ENCODE measurements around the gene UIMC1.
A peak's percentile ranks its signal among the peaks of the same experiment; 100 is the strongest.

Gene UIMC1

DNA sequence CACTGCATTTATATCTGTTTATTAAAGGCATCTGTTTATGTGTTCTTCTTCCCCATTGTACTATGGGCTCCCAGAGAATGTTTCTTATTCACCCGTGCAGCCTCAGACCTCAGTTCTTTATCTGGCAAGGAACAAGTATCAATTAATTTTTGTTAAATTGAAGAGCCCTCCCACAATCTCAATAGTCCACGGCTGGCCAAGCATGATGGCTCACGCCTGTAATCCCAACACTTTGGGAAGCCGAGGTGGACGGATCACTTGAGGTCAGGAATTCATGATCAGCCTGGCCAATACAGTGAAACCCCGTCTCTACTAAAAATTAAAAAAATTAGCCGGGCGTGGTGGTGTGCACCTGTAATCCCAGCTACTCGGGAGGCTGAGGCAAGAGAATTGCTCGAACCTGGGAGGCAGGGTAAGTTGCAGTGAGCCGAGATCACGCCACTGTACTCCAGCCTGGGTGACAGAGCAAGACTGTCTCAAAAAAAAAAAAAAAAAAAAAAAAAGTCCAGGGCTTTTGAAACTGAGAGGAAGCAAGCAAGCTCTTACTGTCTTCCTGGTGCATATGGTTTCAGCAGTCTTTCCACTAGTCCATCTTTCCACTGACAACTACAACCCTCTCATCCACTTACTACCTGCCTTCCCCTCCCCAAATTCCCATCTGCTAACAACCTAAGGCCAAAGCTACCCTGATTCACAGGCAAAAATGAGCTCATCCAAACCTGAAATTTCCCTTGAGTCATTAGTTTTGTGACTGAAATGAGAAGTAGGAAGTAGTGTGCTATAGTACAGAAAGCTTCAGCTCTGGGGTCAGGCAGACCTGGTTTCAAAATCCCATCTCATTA, 105.1 kb downstream of the UIMC1 start:
- DNase-seq: peak; percentile 73

DNA sequence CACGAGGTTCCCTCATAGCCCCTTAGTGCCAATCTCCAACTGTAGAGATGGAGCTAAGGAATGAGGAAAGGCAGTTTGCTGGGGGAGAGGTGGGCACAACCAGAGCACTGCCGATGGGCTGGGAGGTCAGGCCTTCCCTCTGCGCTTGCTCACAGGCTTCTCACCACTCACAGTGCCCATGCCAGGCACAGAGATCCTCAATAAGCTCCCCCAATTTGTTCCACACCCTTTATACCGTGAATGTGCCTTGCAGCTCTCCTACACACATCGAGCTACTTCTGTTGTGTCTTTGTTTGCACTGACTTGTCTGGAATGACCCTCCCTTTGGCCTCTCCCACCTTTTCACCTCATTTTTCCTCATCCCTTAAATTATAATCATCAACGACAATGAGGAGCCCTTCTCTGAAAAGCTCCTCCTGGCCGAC, 105.8 kb downstream of the UIMC1 start:
- no peak for DNase-seq

DNA sequence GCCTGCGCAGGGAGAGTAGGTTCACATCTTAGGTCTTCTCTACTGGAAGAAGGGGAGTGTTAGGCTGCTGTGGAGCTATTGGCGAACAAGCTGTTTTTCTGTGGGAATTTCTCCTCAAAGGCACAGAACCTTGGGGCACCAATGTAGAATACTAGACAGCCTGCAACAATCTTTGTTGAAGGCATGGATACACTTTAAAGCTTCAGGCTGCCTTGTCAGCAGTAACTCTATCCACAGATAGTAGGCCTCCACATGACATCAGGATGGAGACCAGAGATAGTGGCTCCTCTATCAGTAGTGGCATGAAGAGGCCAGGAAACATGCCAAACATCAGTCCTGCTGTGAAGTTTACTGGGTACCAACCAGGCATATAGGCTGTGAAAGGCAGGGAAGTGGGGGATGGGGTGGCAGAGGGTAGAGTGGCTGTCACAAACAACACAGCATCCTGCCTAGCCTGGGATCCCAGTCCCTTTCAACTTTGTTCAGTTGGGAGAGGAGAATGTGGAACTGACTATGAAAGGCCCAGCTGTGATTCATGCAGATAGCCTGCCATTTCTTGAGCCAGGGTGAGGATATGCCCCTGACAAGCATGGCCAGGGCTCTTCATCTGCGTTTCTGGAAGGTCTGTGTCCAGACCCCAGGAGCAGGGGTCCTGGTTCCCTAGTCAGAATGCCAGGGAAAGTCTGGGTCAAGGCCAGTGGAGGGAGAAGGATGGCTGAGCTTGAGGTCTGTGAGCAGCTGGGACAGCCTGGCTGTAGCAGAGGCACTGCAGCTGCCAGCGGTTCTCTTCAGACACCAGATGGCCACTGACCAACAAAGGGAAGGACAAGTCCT, 106.4 kb downstream of the UIMC1 start:
- DNase-seq: no peak

DNA sequence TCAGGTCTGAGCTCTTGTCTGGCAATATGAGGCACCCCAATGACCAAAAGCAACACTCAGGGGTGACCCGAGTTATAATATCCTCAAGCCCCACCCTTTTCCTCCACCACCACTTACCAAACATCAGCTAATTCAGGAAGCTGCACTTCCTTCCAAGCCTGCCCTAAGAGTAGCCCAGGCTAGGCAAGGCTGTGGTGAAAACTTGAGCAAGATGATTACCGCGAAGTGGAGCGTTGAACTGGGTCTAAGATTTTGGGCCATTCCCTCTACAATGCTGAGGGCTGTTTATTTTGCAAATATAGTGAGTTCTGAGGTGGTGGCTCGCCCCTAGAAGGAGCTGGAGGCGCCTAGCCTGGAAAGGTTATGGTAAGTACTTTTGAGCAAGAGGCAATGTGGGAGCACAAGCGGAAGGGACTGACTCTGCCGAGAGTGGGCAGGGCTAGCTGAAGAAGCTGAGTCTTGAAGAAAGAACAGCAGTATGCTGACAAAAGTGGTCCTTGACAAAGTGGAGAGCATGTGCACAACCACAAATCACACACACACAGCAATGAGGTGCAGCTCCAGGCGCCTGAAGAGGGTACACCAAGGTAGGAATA, 107.2 kb downstream of the UIMC1 start, which contains the start of gene HK3:
Gene HK3 (minus strand): TSS at position 51 of the 596 bp plus-strand sequence. CDS start 3,187 bp downstream, outside the sequence.
- DNase-seq: peak; percentile 11

DNA sequence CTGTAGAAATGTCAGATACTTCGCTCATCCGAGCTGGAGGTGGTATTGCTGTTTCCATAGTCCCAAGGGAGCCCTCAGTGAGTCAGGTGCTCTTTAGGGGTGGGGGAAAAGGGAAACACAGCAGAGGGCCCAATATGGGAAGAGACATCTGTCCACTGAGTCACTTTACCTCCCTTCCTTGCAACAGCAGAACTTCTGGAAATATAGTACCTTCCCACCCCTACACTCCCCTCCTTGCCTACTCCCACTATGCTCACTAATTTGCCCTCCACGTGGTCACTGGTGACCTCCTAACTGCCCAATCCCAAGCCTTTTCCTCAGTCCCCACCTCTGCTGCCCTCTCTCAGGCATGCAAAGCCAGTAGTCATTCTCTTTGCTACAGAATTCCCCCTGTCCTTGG, 109.3 kb downstream of the UIMC1 start:
- DNase-seq: no peak

DNA sequence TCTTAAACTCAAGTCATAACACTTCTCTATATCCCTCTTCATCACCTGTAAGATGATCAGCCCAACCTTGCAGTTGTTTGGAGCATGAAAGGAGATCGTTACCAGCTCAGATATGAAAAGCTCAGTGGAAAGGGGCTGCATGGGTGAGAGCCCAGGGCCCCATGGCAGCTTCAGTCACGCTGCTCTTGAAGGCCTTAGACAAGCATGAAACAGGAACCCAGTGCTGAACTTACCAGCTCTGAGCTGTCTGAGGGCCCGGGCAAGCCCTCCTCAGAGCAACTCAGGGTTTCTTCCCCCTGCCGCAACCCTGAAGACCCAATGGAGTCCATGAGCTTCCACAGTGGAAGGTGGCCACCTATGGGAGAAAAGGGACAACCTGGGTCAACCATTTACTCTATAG, 110.7 kb downstream of the UIMC1 start:
- DNase-seq: no peak

DNA sequence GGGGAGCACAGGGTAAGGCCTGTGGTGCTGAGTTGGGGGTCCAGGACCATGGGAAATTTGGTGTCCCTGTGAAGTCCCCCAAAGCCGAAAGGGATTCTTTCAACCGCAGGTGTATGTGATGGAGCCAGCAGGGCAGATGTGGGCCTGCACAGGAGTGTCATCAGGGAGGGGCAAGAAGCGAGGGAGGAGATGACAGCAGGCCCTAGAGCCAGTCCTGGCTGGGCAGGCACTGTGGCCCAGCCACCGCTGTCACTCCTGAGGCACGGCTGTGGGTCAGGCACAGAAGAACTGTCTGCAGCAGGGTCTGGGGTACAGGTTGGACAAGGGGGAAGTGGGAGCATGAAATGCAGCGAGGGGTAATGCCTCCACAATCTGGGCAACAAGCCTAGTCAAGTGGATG, 112.3 kb downstream of the UIMC1 start:
- DNase-seq: no peak

DNA sequence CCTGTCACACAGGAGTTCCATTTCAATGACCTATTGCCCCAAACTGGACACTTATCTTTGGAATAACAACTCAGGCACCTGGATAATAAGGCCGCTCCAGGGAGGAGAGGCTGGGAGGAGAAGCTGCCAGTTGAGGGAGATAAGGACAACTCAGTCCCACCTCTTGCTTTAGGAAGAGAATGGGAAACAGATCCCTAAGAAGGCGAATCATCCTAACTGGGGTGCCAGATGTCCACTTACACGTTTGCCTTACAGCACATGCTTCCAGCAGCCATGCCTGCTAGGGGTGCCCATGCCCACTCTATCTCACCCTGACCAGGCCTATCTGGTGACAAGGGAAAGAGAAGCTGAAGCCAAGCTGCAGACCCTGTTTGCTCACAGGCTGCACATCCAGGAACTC, 113.9 kb downstream of the UIMC1 start:
- no peak for DNase-seq

DNA sequence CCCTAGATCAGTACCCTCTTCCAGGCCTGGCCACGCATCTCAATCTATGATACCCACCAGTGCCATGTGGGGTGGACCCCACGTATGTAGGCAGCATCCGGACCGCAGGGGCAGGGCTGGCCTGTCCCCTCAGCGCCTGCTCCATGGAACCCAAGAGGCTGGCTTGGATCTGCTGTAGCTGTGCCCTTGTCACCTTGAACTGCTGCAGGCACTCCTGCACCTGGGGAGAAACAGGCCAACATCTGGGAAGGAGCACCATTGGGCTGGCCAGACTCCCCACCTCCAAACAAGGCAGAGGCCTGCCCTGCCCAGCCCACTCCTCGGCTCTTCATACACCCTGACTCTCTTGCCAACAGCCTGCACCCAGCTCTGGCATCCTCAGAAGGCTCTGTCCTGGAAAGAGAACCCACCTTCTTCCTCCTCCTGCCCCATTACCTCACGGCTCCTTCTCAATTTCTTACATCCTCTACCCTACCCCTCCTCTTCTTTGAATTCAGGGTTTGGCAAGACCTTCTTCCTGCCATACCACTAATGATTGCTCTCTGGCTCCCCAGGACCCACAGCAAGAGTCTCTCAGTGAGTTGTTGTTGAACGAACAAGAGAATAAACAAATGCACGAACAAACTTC, 115.1 kb downstream of the UIMC1 start:
- no peak for DNase-seq

DNA sequence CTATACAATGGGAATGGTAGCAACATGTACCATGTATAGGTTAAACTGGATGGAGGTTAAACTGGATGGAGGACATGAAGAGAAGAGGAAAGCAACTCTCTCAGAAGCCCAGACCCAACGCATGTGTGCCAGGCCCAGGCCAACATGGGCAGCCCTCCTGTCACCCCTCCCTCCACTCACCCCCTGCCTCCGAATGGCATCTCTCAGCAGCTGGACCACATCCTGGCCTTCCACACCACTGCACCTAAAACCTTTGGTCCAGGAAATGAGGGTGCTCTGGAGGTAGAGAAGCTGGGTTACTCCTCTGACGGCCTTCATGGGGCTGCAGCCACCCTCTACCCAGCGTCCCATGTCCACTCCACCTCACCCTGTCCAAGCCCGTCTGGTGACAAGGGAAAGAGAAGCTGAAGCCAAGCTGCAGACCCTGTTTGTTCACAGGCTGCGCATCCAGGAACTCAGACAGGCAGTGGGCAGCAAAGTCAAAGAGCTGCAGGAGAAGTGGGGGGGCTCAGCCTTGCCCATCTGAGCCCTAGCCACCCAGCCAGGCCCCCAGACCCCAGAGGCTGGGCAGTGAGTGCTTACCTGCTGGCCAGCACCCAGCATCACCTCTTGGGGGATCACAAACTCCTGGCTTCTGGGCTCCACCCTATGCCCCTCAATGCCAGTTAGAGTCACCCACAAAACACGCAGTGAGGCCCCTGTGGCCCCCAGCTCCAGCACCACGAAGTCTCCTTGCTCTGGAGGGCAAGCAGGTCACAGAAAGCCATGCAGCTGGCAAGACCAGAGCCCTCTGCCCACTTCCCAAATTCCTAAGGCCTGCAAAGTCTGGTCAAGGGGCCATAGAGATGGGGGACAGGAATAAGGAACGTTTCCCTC, 115.9 kb downstream of the UIMC1 start:
- no peak for DNase-seq

DNA sequence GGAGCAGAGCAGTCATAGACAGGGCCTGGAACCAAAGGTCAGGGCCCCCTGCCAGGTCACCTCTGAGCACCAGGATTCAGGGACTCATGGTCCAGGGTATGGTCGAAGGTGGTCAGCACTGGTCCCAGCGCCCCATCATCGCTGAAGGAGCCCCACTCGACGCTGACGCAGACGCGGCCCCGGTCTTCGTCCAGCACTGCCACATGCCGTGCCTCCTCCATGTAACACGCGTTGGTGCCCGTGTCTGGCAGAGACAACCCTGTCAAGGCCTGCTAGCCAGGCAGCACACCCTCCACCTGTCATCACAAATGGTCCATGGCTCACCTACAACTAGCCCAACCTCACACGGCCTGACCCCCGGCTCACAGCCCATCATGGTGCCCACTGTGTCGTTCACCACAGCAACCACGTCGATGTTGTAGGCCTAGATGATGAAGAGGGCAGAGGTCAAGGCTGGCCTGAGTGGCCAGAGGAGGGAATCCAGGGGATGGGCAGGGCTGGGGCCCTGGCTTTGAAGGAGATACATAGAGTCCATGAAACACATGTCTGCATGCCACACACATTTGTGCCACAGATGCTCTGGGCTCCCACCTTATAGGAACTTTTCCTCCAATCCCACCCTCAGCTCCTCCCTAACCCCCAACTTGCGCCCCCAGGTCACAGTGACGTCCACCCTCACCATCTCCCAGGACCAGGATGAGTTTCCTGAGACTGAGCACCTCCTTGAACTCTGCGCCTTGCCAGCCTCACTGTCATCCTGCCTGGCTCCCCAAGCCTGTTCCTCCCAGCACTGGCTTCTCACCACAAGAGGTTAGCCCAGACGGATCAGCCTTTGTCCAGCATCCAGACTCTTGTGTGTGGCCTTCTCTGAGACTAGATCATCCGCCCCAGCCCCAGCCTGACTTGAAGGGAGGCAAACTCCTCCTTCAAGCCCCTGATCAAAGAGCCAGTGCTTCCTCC, 117.0 kb downstream of the UIMC1 start:
- DNase-seq: no peak

DNA sequence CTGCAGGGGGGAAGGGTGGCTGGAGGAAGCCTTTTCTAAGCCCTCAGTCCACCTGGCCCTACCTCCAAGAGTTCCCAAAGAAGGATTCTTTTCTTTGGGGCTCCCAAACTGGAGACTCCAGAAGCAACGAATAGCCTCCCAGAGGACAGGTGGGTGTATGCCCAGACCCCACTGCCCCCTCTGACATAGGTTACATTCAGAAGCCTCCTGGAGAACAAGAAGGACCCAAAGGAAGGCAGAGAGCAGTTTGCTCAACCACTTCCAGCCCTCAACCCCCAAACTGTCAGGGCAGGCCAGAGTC, 117.8 kb downstream of the UIMC1 start:
- DNase-seq: no peak

DNA sequence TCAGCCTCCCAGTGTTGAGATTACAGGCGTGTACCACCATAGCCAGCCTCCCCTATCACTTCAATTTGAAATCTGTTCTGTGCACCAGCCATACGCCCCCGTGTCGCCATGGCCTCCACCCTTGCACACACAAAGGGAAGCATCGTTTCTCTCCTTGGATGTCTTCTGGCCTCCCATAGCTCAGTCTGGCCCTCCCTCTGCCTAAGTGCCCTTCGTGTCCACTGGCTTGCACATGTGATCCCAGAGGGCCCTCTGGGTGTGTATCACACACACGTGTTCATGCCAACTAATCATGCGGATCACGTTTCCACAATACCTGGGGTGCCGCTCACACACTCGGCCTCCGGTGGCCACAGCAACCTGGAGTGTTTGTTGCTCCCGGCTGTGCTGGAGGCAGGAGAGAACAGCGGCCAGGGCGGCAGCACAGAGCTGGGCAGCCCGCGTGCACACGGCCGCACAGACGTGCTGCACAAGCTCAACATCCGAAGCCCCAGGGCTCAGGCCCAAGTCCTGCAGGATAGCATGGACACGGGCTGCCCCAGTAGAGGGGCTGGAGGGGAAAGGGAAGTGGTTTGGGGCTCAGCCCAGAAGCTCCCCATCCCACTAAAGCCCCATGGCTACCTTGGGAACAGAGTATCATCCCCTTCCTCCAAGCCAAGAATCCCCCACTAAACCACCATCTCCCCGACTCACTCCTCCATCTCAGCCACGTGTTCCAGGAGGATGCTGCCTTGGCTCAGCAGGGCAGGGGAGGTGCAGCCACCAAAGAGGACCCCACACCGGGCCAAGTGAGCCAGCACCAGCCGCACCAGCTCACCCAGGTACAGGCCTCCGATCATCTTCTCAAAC, 118.3 kb downstream of the UIMC1 start:
- no peak for DNase-seq

DNA sequence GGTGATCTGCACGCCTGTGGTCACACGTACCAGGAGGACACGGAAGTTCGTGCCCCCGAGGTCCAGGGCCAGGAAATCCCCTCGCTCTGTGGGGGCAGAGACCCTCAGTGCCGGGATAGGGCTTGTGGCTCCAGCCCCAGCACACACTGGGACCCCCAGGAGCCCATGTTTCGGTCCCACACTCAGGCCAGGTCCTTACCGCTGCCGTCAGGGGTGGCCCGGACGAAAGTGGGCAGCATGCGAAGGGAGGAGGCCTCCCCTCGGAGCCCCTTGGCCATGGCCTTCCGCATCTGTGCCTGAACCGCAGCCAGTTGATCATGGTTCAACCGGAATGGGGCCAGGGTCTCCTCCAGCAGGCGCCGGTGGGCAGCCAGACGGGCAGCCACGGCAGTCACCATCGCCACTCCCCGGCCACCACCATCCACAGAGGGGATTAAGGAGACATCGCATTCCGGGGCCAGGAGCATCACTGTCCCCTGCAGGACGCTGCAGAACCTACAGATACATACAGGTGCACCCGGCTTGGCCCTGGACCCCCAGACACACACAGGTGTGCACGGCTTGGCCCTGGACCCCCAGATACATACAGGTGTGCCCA, 119.2 kb downstream of the UIMC1 start:
- DNase-seq: no peak

DNA sequence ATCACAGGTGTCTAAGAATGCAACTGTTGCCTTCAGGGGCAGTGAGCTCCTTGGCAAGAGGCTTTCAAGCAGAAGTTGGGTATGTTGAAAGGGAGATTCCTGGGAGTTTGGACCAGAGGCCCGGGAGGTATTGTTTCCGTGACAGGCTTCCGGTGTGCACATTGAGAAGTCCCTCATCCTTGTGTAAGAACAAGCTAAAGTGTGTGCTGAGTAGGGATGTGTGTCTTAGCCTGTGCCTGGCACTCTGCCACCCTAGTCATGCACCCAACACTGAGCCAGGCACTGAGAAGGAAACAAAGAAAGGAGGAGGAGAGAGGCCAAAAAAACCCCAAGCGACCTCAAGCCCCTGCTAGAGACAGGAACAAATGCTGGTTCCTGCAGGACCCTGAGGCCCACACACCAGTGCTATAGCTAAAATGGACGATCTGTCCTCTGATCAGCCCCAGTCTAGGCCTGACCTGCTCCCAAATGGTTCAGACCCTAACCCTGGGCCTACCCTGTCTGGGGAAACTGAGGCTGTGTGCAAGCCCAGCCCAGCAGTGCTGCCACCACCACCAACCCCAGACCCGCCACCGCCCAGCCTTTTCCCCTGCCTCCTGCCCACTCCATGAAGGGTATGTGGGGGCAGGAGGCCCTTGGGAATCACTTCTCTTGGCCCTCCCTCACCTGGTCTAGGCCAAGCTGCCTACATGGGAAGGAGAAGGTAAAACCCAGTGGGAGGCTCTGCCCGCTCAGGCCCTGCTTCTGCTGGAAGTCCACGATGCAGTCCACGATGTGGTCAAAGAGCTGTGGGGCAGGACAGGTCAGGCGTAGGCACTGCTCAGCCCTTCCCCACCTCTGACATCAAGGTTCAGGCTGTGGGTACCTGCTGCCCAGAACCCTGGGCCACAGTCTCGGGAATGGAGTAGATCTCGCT, 120.0 kb downstream of the UIMC1 start:
- no peak for DNase-seq

DNA sequence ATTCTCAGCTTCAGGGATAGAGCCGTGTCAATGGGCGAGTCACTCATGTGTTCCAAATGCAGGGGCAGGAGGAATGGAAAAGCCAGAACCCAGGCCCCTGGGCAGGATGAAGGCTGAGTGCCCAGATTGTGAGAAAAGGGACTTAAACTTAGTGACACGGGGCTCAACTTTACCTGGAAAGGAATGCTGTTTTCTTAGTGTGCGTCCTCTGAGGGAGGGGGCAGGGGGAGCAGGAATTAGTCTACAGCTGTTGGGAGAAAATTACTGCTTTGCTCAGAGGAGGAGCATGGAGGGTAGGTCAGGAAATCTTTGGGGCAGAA, 122.0 kb downstream of the UIMC1 start:
- DNase-seq: no peak

DNA sequence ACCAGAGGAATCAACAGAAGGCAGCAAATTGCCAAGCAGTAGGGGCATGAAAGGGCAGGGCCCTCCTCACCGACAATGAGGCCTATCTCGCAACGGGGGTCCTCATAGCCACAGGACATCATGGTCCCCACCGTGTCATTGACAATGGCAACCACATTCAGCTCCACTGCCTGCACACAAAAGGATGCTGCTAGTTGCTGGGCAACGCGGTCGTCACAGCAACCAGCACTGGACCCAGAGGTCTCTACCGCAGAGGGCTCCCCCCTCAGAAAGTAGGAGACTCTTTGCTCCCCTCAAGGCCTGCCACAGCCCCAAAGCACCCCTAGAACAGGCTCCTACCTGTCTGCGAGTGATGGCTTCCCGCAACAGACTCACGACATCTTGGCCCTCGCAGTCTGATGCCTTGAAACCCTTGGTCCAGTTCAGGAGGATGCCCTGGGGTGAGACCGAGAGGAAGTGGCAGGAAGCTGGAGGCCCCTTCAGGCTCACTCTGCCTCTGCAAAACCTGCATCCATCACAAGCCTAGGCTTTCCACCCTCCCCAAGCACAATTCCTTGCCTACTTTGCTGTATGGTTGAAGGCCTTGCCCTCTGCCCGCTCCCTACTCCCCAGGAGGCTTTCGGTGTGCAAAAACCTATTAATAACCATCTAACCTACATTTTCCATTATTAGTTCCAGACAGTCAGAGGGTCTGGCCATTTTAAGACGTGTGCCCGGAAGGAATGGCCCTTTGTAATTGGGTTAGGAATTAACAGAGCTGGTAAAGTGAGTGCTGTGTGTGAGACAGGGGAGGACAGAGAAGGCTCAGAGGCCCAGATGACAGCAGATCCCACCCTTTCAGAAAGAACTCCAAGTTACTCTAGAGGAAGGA, 122.6 kb downstream of the UIMC1 start:
- DNase-seq: no peak

DNA sequence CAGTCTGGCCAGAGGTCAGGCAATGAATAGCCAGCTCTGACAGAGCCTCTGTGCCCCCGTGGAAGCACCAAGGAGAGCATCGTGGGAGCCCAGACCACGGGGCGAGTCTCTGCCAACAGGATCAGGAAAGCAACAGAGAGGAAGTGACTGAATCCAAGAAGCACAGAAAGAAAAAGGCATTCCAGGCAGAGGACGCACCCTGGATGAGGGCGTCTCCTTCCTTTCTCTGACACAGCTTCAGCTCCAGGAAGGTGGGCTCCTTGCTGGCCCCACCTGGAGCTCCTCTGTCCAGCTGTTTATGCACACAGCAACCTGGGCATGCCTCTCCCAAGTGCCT, 124.0 kb downstream of the UIMC1 start:
- no peak for DNase-seq
